K562 (cell line): Measurements from ENCODE around the gene TDRKH. TPM values are rescaled to one million over a fixed set of nuclear protein-coding genes. Genes with fewer than 3 reads are reported as not detected.

Source experiments
- CEBPZ ChIP-seq: fragments of 150-350 bp; IDR thresholded peaks from 2 replicates; pipeline ENCODE4 v1.6.1; 2014; ENCODE audit warnings: low read depth, mild to moderate bottlenecking, low read length, borderline replicate concordance
- FUS ChIP-seq: fragments of 200-400 bp; formaldehyde crosslinking; optimal IDR thresholded peaks from 2 replicates; pipeline ENCODE3; 2017; ENCODE audit warnings: low read depth, low read length
- SUPT5H ChIP-seq: fragments of 450-650 bp; IDR thresholded peaks from 2 replicates; pipeline ENCODE4 v1.6.1; 2016
- TCF15 ChIP-seq: fragments of 250-450 bp; sonication (Bioruptor Pico); IDR thresholded peaks from 2 replicates; pipeline ENCODE4 v1.8.0; 2022; ENCODE audit warnings: moderate library complexity, mild to moderate bottlenecking, inconsistent platforms
- TEAD1 ChIP-seq, 2 experiments: fragments of 450-650 bp in 1 of 2; sonication (generic) in 1 of 2; formaldehyde crosslinking; IDR thresholded peaks; 2 replicates each; pipeline versions ENCODE4 v1.4.0 to v1.8.0; 2020 to 2022; ENCODE audit warnings: mild to moderate bottlenecking in 2 of 2, missing genetic modification reagents in 1 of 2
- TRIM28 ChIP-seq: fragments of 450-650 bp; IDR thresholded peaks from 2 replicates; pipeline ENCODE4 v1.6.1; 2017
- U2AF2 ChIP-seq: fragments of 200-400 bp; formaldehyde crosslinking; optimal IDR thresholded peaks from 2 replicates; pipeline ENCODE3; 2017; ENCODE audit warnings: low read depth, mild to moderate bottlenecking, low read length
- ZEB2 ChIP-seq: fragments of 450-650 bp; IDR thresholded peaks from 2 replicates; pipeline ENCODE4 v1.6.1; 2016
- ZNF436 ChIP-seq: fragments of 250-450, 450-650 bp; sonication (Bioruptor Pico); formaldehyde crosslinking; IDR thresholded peaks from 2 replicates; pipeline ENCODE4 v1.7.0; 2020; ENCODE audit warnings: mild to moderate bottlenecking
- polyA plus RNA-seq, 8 experiments: library from polyadenylated mRNA; depleted of rRNA in 4 of 8; stranded (reverse) in 5 of 8; unstranded in 3 of 8; fragments of >200 nt; fragmentation: Nextera tagmentation in 2 of 8; fragmentation: Illumina TruSeq in 1 of 8; extraction: Ambion mirVana in 2 of 8; extraction: Trizol in 1 of 8; gene quantifications; 2 replicates each; pipeline versions ENCODE4 v1.2.1 to v1.2.3, GENCODE V29; 2011 to 2014; ENCODE audit warnings: inconsistent platforms in 1 of 8, missing spikeins in 1 of 8
- total RNA-seq, 7 experiments: library from RNA; depleted of rRNA in 6 of 7; stranded (reverse); fragments of >200 nt in 6 of 7; fragmentation: Illumina TruSeq in 2 of 7; extraction: Trizol in 2 of 7; gene quantifications; 2 replicates each; pipeline versions ENCODE4 v1.2.1 to v1.2.3, GENCODE V29; 2011 to 2021; ENCODE audit warnings: low replicate concordance in 1 of 7

TDRKH gene
- total and polyA plus RNA-seq, 9 of the 15 experiments (the other 6 are each of a cell fraction or from before 2014, with no cell fraction given), result 4.3 to 21.3 (median 8.4) TPM

GRCh38 chr1:151776665-151777062 lies 13.6 kb downstream of the TDRKH start (continued):
- no peak for TF ChIP-seq FUS
- TF ChIP-seq TCF15 (CRISPR knock-in tag), result no peak
- TF ChIP-seq ZEB2, result no peak
- no peak for TF ChIP-seq SUPT5H
- no peak for TF ChIP-seq TRIM28
- TF ChIP-seq ZNF436 (CRISPR knock-in tag), result no peak
- TF ChIP-seq U2AF2, result no peak
- TF ChIP-seq CEBPZ, result no peak
- TF ChIP-seq TEAD1 (CRISPR knock-in tag; IDR thresholded peaks at IDR 0.05), result no peak
